H1 (cell line): Measurements from ENCODE around the gene PLK5. TPM values are rescaled to one million over a fixed set of nuclear protein-coding genes. Genes with fewer than 3 reads are reported as not detected.
"Not testable (repeated sequence)": the region's sequence is repeated elsewhere in the genome, so short reads cannot be mapped to it uniquely, and the experiment has no call there.

Experiments
- CTCF ChIA-PET: fragments of 300-600 bp; sonication (Branson Sonifier 250); formaldehyde crosslinking; loops from one replicate; lab custom pipeline; 2021; ENCODE audit not compliant: partially characterized antibody; lab: Charles Lee
- POLR2A ChIA-PET: fragments of 300-600 bp; sonication (Branson Sonifier 250); formaldehyde crosslinking; loops from one replicate; lab custom pipeline; 2021; ENCODE audit warnings: inconsistent platforms; ENCODE audit not compliant: partially characterized antibody; lab: Charles Lee
- DNase-seq, 2 experiments: peaks; one replicate each; pipeline versions ENCODE4 v3.0.0 to v3.0.0-alpha.2; 2010 to 2022; ENCODE audit warnings: low spot score in 2 of 2, low read depth in 1 of 2, mixed read lengths in 1 of 2
- FAIRE-seq: peaks from 2 replicates; lab custom pipeline; 2011; peaks lifted over from hg19 to GRCh38; lab: Jason Lieb, UNC
- H2AFZ ChIP-seq: 2 replicates; pipeline ENCODE4 v1.8.1; 2012; ENCODE audit warnings: low read length, inconsistent platforms
- H2AK5ac ChIP-seq: 2 replicates; pipeline ENCODE4 v1.6.1; 2013; ENCODE audit warnings: low read depth, low read length
- H2BK120ac ChIP-seq: replicated peaks from 2 replicates; pipeline ENCODE3; 2013; ENCODE audit warnings: low read depth, low read length, inconsistent platforms
- H2BK12ac ChIP-seq: 2 replicates; pipeline ENCODE4 v1.6.1; 2013; ENCODE audit warnings: low read depth, low read length
- H2BK15ac ChIP-seq: 2 replicates; pipeline ENCODE4 v1.6.1; 2013; ENCODE audit warnings: low read length
- H2BK20ac ChIP-seq: 2 replicates; pipeline ENCODE4 v1.6.1; 2013; ENCODE audit warnings: low read length
- H2BK5ac ChIP-seq: 2 replicates; pipeline ENCODE4 v1.6.1; 2013; ENCODE audit warnings: low read depth, low read length
- H3K14ac ChIP-seq: 2 replicates; pipeline ENCODE4 v1.6.1; 2013; ENCODE audit warnings: inconsistent platforms; ENCODE audit not compliant: insufficient read length
- H3K18ac ChIP-seq: 2 replicates; pipeline ENCODE4 v1.6.1; 2013; ENCODE audit warnings: low read length; ENCODE audit errors: extremely low read depth
- H3K23ac ChIP-seq: 2 replicates; pipeline ENCODE4 v1.6.1; 2013; ENCODE audit warnings: inconsistent platforms; ENCODE audit not compliant: insufficient read length
- H3K23me2 ChIP-seq: 2 replicates; pipeline ENCODE4 v1.6.1; 2013; ENCODE audit warnings: low read depth, low read length
- H3K27ac ChIP-seq: 2 replicates; pipeline ENCODE4 v1.6.1; 2011; ENCODE audit warnings: low read depth, low read length, inconsistent platforms
- H3K27me3 ChIP-seq, 4 experiments: replicated peaks in 1 of 4; 1 replicate in 1 of 4; 2 replicates in 3 of 4; pipeline versions ENCODE4 v1.6.1 to v1.8.1; 2011 to 2013; ENCODE audit warnings: low read length in 3 of 4, mild to moderate bottlenecking in 3 of 4, inconsistent platforms in 2 of 4, mixed read lengths in 2 of 4, moderate library complexity in 1 of 4; ENCODE audit not compliant: control insufficient read depth in 3 of 4, insufficient read depth in 3 of 4; ENCODE audit errors: extremely low read depth in 1 of 4
- H3K36me3 ChIP-seq, 4 experiments: 2 replicates each; pipeline versions ENCODE4 v1.6.1 to v1.8.1; 2011 to 2013; ENCODE audit warnings: mild to moderate bottlenecking in 4 of 4, low read length in 3 of 4, moderate library complexity in 2 of 4, control low read depth in 1 of 4, inconsistent platforms in 1 of 4; ENCODE audit not compliant: insufficient read depth in 4 of 4, control insufficient read depth in 2 of 4
- H3K4ac ChIP-seq: replicated peaks from 2 replicates; pipeline ENCODE3; 2013; ENCODE audit warnings: low read length, low read depth, mixed read lengths, inconsistent platforms; ENCODE audit not compliant: insufficient read length
- H3K4me1 ChIP-seq, 4 experiments: replicated peaks in 1 of 4; 1 replicate in 1 of 4; 2 replicates in 3 of 4; pipeline versions ENCODE4 v1.6.1 to v1.8.1; 2011 to 2013; ENCODE audit warnings: low read length in 3 of 4, inconsistent platforms in 2 of 4, mixed read lengths in 1 of 4; ENCODE audit not compliant: insufficient read depth in 4 of 4, control insufficient read depth in 3 of 4
- H3K4me2 ChIP-seq, 2 experiments: 2 replicates each; pipeline versions ENCODE4 v1.6.1 to v1.8.1; 2011 to 2013; ENCODE audit warnings: low read depth in 2 of 2, low read length in 2 of 2, control low read depth in 1 of 2, inconsistent platforms in 1 of 2, mild to moderate bottlenecking in 1 of 2; ENCODE audit not compliant: insufficient read depth in 1 of 2
- H3K4me3 ChIP-seq, 4 experiments: fragments of 200-600, 300-600 bp in 1 of 4; sonication (generic), shearing (Covaris generic), sonication (Bioruptor Twin) in 1 of 4; 2 replicates each; pipeline versions ENCODE4 v1.5.1 to v1.8.1; 2011 to 2016; ENCODE audit warnings: low read length in 4 of 4, low read depth in 3 of 4, control low read depth in 2 of 4, inconsistent platforms in 2 of 4, mild to moderate bottlenecking in 2 of 4, mixed read lengths in 1 of 4, moderate library complexity in 1 of 4; ENCODE audit not compliant: insufficient read depth in 2 of 4; ENCODE audit errors: extremely low read depth in 1 of 4
- H3K56ac ChIP-seq: replicated peaks from 2 replicates; pipeline ENCODE3; 2013; ENCODE audit warnings: low read depth, mild to moderate bottlenecking, mixed read lengths, low read length, inconsistent platforms; ENCODE audit not compliant: insufficient read length
- H3K79me1 ChIP-seq: 2 replicates; pipeline ENCODE4 v1.6.1; 2013; ENCODE audit warnings: low read depth, low read length, control low read depth
- H3K79me2 ChIP-seq, 2 experiments: 2 replicates each; pipeline versions ENCODE4 v1.6.1 to v1.8.1; 2012 to 2013; ENCODE audit warnings: low read length in 2 of 2, mild to moderate bottlenecking in 2 of 2, inconsistent platforms in 1 of 2; ENCODE audit not compliant: insufficient read depth in 2 of 2, control insufficient read depth in 1 of 2
- H3K9ac ChIP-seq, 4 experiments: replicated peaks in 1 of 4; 1 replicate in 1 of 4; 2 replicates in 3 of 4; pipeline versions ENCODE4 v1.6.1 to v1.8.1; 2011 to 2013; ENCODE audit warnings: low read depth in 3 of 4, low read length in 3 of 4, control low read depth in 2 of 4, mild to moderate bottlenecking in 2 of 4, moderate library complexity in 2 of 4, inconsistent platforms in 1 of 4; ENCODE audit errors: extremely low read depth in 1 of 4
- H3K9me3 ChIP-seq, 2 experiments: 2 replicates each; pipeline versions ENCODE4 v1.6.1 to v1.8.1; 2012 to 2013; ENCODE audit warnings: mild to moderate bottlenecking in 2 of 2, moderate library complexity in 2 of 2, control low read depth in 1 of 2, inconsistent platforms in 1 of 2, low read depth in 1 of 2, low read length in 1 of 2, mixed read lengths in 1 of 2; ENCODE audit not compliant: insufficient read depth in 2 of 2
- H4K20me1 ChIP-seq, 2 experiments: replicated peaks in 1 of 2; 2 replicates each; pipeline versions ENCODE3 to v1.8.1; 2011 to 2013; ENCODE audit warnings: inconsistent platforms in 2 of 2, low read length in 2 of 2, mild to moderate bottlenecking in 1 of 2; ENCODE audit not compliant: insufficient read depth in 2 of 2, control insufficient read depth in 1 of 2
- H4K5ac ChIP-seq: 2 replicates; pipeline ENCODE4 v1.6.1; 2013; ENCODE audit warnings: low read length, low read depth, mixed read lengths, inconsistent platforms; ENCODE audit not compliant: insufficient read length
- H4K8ac ChIP-seq: 2 replicates; pipeline ENCODE4 v1.8.0; 2013; ENCODE audit warnings: mild to moderate bottlenecking, moderate library complexity, low read length, inconsistent platforms; ENCODE audit not compliant: insufficient read depth; ENCODE audit errors: extremely low read depth
- H4K91ac ChIP-seq: replicated peaks from 2 replicates; pipeline ENCODE3; 2013; ENCODE audit warnings: low read length, mixed read lengths, inconsistent platforms; ENCODE audit not compliant: insufficient read length
- WGBS, 2 experiments: shearing (Covaris generic) in 1 of 2; methylation state at CpG; one replicate each; pipeline versions ENCODE4 v1.1.6 to v1.1.7; 2013 to 2015; ENCODE audit warnings: low lambda C conversion rate in 2 of 2, mixed read lengths in 2 of 2, inconsistent platforms in 1 of 2, low coverage in 1 of 2, missing lambda C conversion rate in 1 of 2; ENCODE audit not compliant: insufficient replicate concordance in 2 of 2, insufficient coverage in 1 of 2, insufficient read length in 1 of 2; ENCODE audit errors: extremely low coverage in 1 of 2, missing lambda C conversion rate in 1 of 2; 5-methylcytosine and 5-hydroxymethylcytosine counted together
- polyA plus RNA-seq, 7 experiments: library from polyadenylated mRNA; depleted of rRNA in 3 of 7; stranded (reverse) in 5 of 7; unstranded in 2 of 7; fragments of >200 nt in 5 of 7; fragments of 200-250 nt in 2 of 7; gene quantifications; 1 replicate in 5 of 7; 2 replicates in 1 of 7; 4 replicates in 1 of 7; pipeline versions ENCODE4 v1.2.1 to v1.2.3, GENCODE V29; 2011 to 2013; ENCODE audit warnings: missing spikeins in 2 of 7, mixed read lengths in 2 of 7
- total RNA-seq: library from RNA; stranded (reverse); fragmentation: NEBNext Ultra II Directional; extraction: Animal tissue kit (Norgen Biotek cat#: 25700); gene quantifications from 2 replicates; pipeline ENCODE4 v1.2.1, GENCODE V29; 2021

PLK5 gene
- total and polyA plus RNA-seq, 2 of the 8 experiments (the other 6 are each of a cell fraction or from before 2014, with no cell fraction given) = 0.43 to 0.45 TPM

- H3K9me3 ChIP-seq, H2BK12ac ChIP-seq, DNase-seq, H2BK5ac ChIP-seq, H3K56ac ChIP-seq, H4K5ac ChIP-seq, H4K8ac ChIP-seq, H3K23me2 ChIP-seq, H4K20me1 ChIP-seq, H4K91ac ChIP-seq, H3K4me2 ChIP-seq, H2AK5ac ChIP-seq, H3K36me3 ChIP-seq, H3K27me3 ChIP-seq, H3K79me1 ChIP-seq, H3K18ac ChIP-seq, CTCF ChIA-PET, H3K79me2 ChIP-seq, H3K9ac ChIP-seq, FAIRE-seq, H3K4me3 ChIP-seq, H3K14ac ChIP-seq, H2AFZ ChIP-seq, H2BK15ac ChIP-seq, H2BK20ac ChIP-seq, H3K23ac ChIP-seq, H2BK120ac ChIP-seq, H3K27ac ChIP-seq, POLR2A ChIA-PET, H3K4ac ChIP-seq, H3K4me1 ChIP-seq: not testable (repeated sequence)
- WGBS, 2 experiments = 97% methylated on average over 11 of the region's 11 CpGs; no CpG with 5 or more reads in 1 of the 2 experiments
Observed at GRCh38 chr19:1539749-1540148, 15.9 kb downstream of the PLK5 start.
